ENCODE results near the gene HAAO. TPM values are rescaled to one million over a fixed set of nuclear protein-coding genes. Genes with fewer than 3 reads are reported as not detected.

The HAAO gene
- total RNA-seq, 1 experiment from 2014 or later, result 8.0 TPM

GRCh38 chr2:42764096-42764495, 28.3 kb downstream of the HAAO start, which contains the start of gene OXER1:
TSS of gene OXER1 (minus strand) at chr2:42764135. CDS start at chr2:42764062, 73 bp downstream.
- TF ChIP-seq CDX4 (CRISPR knock-in tag; IDR thresholded peaks at IDR 0.05; ENCODE audit: borderline replicate concordance) (no peak), NR1H2 (CRISPR knock-in tag; IDR thresholded peaks at IDR 0.05) (no peak), E2F5 (CRISPR knock-in tag; IDR thresholded peaks at IDR 0.05) (no peak), RELA (CRISPR knock-in tag; IDR thresholded peaks at IDR 0.05; ENCODE audit: borderline replicate concordance) (no peak), ZSCAN18 (CRISPR knock-in tag; IDR thresholded peaks at IDR 0.05) (no peak), TEAD4 (CRISPR knock-in tag; IDR thresholded peaks at IDR 0.05) (no peak), SMAD4 (CRISPR knock-in tag; IDR thresholded peaks at IDR 0.05) (no peak), ATF2 (CRISPR knock-in tag; IDR thresholded peaks at IDR 0.05; ENCODE audit: borderline replicate concordance, low read depth) (no peak), EMX1 (CRISPR knock-in tag; IDR thresholded peaks at IDR 0.05) (no peak), ZNF512 (CRISPR knock-in tag; IDR thresholded peaks at IDR 0.05; ENCODE audit: borderline replicate concordance) (no peak)

GRCh38 chr2:42762823-42763804, 29.3 kb downstream of the HAAO start:
- no peaks in the 10 kb centered on the region for H3K9me3 Mint-ChIP-seq
- H3K27ac Mint-ChIP-seq, result peak overlapping the region; percentile 57; the same call in 1 of the 2 replicates
- ATAC-seq (no peak), DNase-seq (ENCODE audit: low spot score) (no peak)
- H3K4me1 Mint-ChIP-seq, result peaks cover 9% of the 10 kb centered on the region
- TF ChIP-seq ATF2 (CRISPR knock-in tag; IDR thresholded peaks at IDR 0.05; ENCODE audit: borderline replicate concordance, low read depth) (no peak), NFATC4 (CRISPR knock-in tag; IDR thresholded peaks at IDR 0.05) (no peak), FOXJ3 (CRISPR knock-in tag; IDR thresholded peaks at IDR 0.05; ENCODE audit: borderline replicate concordance) (no peak), TEAD4 (CRISPR knock-in tag; IDR thresholded peaks at IDR 0.05) (no peak), NR3C1 (CRISPR knock-in tag; conservative IDR thresholded peaks at IDR 0.05; ENCODE audit: low read depth) (no peak), JUN (CRISPR knock-in tag; IDR thresholded peaks at IDR 0.05) (no peak)
- ChIA-PET POLR2A (no interaction called here), CTCF (no interaction called here)
- H3K36me3 Mint-ChIP-seq, result peaks cover 3% of the 10 kb centered on the region; the same call in 1 of the 2 replicates
- no peak overlapping the region for H3K4me3 Mint-ChIP-seq
- no peaks in the 10 kb centered on the region for H3K27me3 Mint-ChIP-seq (ENCODE audit: low read depth)

More at GRCh38 chr2:42764096-42764495, 28.3 kb downstream of the HAAO start, which contains the start of gene OXER1:
- no peak within 1 kb of the TSS for H3K4me3 Mint-ChIP-seq
- H3K27ac Mint-ChIP-seq, result peak within 1 kb of the TSS; percentile 57; the same call in 1 of the 2 replicates
- ATAC-seq (no peak), DNase-seq (ENCODE audit: low spot score) (no peak)
- H3K4me1 Mint-ChIP-seq, result peaks cover 13% of the 10 kb centered on the region
- no peaks in the 10 kb centered on the region for H3K9me3 Mint-ChIP-seq
- CTCF ChIA-PET, result no interaction called here
- peaks cover 3% of the 10 kb centered on the region; the same call in 1 of the 2 replicates for H3K36me3 Mint-ChIP-seq
- no peaks in the 10 kb centered on the region for H3K27me3 Mint-ChIP-seq (ENCODE audit: low read depth)
- POLR2A ChIA-PET, result no interaction called here

Data from WTC11 (cell line).